H1 (cell line): ENCODE data around the gene PARM1. TPM values are rescaled to one million over a fixed set of nuclear protein-coding genes. Genes with fewer than 3 reads are reported as not detected.

Source experiments
- CTCF ChIA-PET: fragments of 300-600 bp; sonication (Branson Sonifier 250); formaldehyde crosslinking; loops from one replicate; lab custom pipeline; 2021; ENCODE audit not compliant: partially characterized antibody; lab: Charles Lee
- POLR2A ChIA-PET: fragments of 300-600 bp; sonication (Branson Sonifier 250); formaldehyde crosslinking; loops from one replicate; lab custom pipeline; 2021; ENCODE audit warnings: inconsistent platforms; ENCODE audit not compliant: partially characterized antibody; lab: Charles Lee
- DNase-seq, 2 experiments: peaks; one replicate each; pipeline versions ENCODE4 v3.0.0 to v3.0.0-alpha.2; 2010 to 2022; ENCODE audit warnings: low spot score in 2 of 2, low read depth in 1 of 2, mixed read lengths in 1 of 2
- FAIRE-seq: peaks from 2 replicates; lab custom pipeline; 2011; peaks lifted over from hg19 to GRCh38; lab: Jason Lieb, UNC
- H2AFZ ChIP-seq: 2 replicates; pipeline ENCODE4 v1.8.1; 2012; ENCODE audit warnings: low read length, inconsistent platforms
- H2AK5ac ChIP-seq: 2 replicates; pipeline ENCODE4 v1.6.1; 2013; ENCODE audit warnings: low read depth, low read length
- H2BK120ac ChIP-seq: replicated peaks from 2 replicates; pipeline ENCODE3; 2013; ENCODE audit warnings: low read depth, low read length, inconsistent platforms
- H2BK12ac ChIP-seq: 2 replicates; pipeline ENCODE4 v1.6.1; 2013; ENCODE audit warnings: low read depth, low read length
- H2BK15ac ChIP-seq: 2 replicates; pipeline ENCODE4 v1.6.1; 2013; ENCODE audit warnings: low read length
- H2BK20ac ChIP-seq: 2 replicates; pipeline ENCODE4 v1.6.1; 2013; ENCODE audit warnings: low read length
- H2BK5ac ChIP-seq: 2 replicates; pipeline ENCODE4 v1.6.1; 2013; ENCODE audit warnings: low read depth, low read length
- H3K14ac ChIP-seq: 2 replicates; pipeline ENCODE4 v1.6.1; 2013; ENCODE audit warnings: inconsistent platforms; ENCODE audit not compliant: insufficient read length
- H3K18ac ChIP-seq: 2 replicates; pipeline ENCODE4 v1.6.1; 2013; ENCODE audit warnings: low read length; ENCODE audit errors: extremely low read depth
- H3K23ac ChIP-seq: 2 replicates; pipeline ENCODE4 v1.6.1; 2013; ENCODE audit warnings: inconsistent platforms; ENCODE audit not compliant: insufficient read length
- H3K23me2 ChIP-seq: 2 replicates; pipeline ENCODE4 v1.6.1; 2013; ENCODE audit warnings: low read depth, low read length
- H3K27ac ChIP-seq: 2 replicates; pipeline ENCODE4 v1.6.1; 2011; ENCODE audit warnings: low read depth, low read length, inconsistent platforms
- H3K27me3 ChIP-seq, 4 experiments: replicated peaks in 1 of 4; 1 replicate in 1 of 4; 2 replicates in 3 of 4; pipeline versions ENCODE4 v1.6.1 to v1.8.1; 2011 to 2013; ENCODE audit warnings: low read length in 3 of 4, mild to moderate bottlenecking in 3 of 4, inconsistent platforms in 2 of 4, mixed read lengths in 2 of 4, moderate library complexity in 1 of 4; ENCODE audit not compliant: control insufficient read depth in 3 of 4, insufficient read depth in 3 of 4; ENCODE audit errors: extremely low read depth in 1 of 4
- H3K36me3 ChIP-seq, 4 experiments: 2 replicates each; pipeline versions ENCODE4 v1.6.1 to v1.8.1; 2011 to 2013; ENCODE audit warnings: mild to moderate bottlenecking in 4 of 4, low read length in 3 of 4, moderate library complexity in 2 of 4, control low read depth in 1 of 4, inconsistent platforms in 1 of 4; ENCODE audit not compliant: insufficient read depth in 4 of 4, control insufficient read depth in 2 of 4
- H3K4ac ChIP-seq: replicated peaks from 2 replicates; pipeline ENCODE3; 2013; ENCODE audit warnings: low read length, low read depth, mixed read lengths, inconsistent platforms; ENCODE audit not compliant: insufficient read length
- H3K4me1 ChIP-seq, 4 experiments: replicated peaks in 1 of 4; 1 replicate in 1 of 4; 2 replicates in 3 of 4; pipeline versions ENCODE4 v1.6.1 to v1.8.1; 2011 to 2013; ENCODE audit warnings: low read length in 3 of 4, inconsistent platforms in 2 of 4, mixed read lengths in 1 of 4; ENCODE audit not compliant: insufficient read depth in 4 of 4, control insufficient read depth in 3 of 4
- H3K4me2 ChIP-seq, 2 experiments: 2 replicates each; pipeline versions ENCODE4 v1.6.1 to v1.8.1; 2011 to 2013; ENCODE audit warnings: low read depth in 2 of 2, low read length in 2 of 2, control low read depth in 1 of 2, inconsistent platforms in 1 of 2, mild to moderate bottlenecking in 1 of 2; ENCODE audit not compliant: insufficient read depth in 1 of 2
- H3K4me3 ChIP-seq, 4 experiments: fragments of 200-600, 300-600 bp in 1 of 4; sonication (generic), shearing (Covaris generic), sonication (Bioruptor Twin) in 1 of 4; 2 replicates each; pipeline versions ENCODE4 v1.5.1 to v1.8.1; 2011 to 2016; ENCODE audit warnings: low read length in 4 of 4, low read depth in 3 of 4, control low read depth in 2 of 4, inconsistent platforms in 2 of 4, mild to moderate bottlenecking in 2 of 4, mixed read lengths in 1 of 4, moderate library complexity in 1 of 4; ENCODE audit not compliant: insufficient read depth in 2 of 4; ENCODE audit errors: extremely low read depth in 1 of 4
- H3K56ac ChIP-seq: replicated peaks from 2 replicates; pipeline ENCODE3; 2013; ENCODE audit warnings: low read depth, mild to moderate bottlenecking, mixed read lengths, low read length, inconsistent platforms; ENCODE audit not compliant: insufficient read length
- H3K79me1 ChIP-seq: 2 replicates; pipeline ENCODE4 v1.6.1; 2013; ENCODE audit warnings: low read depth, low read length, control low read depth
- H3K79me2 ChIP-seq, 2 experiments: 2 replicates each; pipeline versions ENCODE4 v1.6.1 to v1.8.1; 2012 to 2013; ENCODE audit warnings: low read length in 2 of 2, mild to moderate bottlenecking in 2 of 2, inconsistent platforms in 1 of 2; ENCODE audit not compliant: insufficient read depth in 2 of 2, control insufficient read depth in 1 of 2
- H3K9ac ChIP-seq, 4 experiments: replicated peaks in 1 of 4; 1 replicate in 1 of 4; 2 replicates in 3 of 4; pipeline versions ENCODE4 v1.6.1 to v1.8.1; 2011 to 2013; ENCODE audit warnings: low read depth in 3 of 4, low read length in 3 of 4, control low read depth in 2 of 4, mild to moderate bottlenecking in 2 of 4, moderate library complexity in 2 of 4, inconsistent platforms in 1 of 4; ENCODE audit errors: extremely low read depth in 1 of 4
- H3K9me3 ChIP-seq, 2 experiments: 2 replicates each; pipeline versions ENCODE4 v1.6.1 to v1.8.1; 2012 to 2013; ENCODE audit warnings: mild to moderate bottlenecking in 2 of 2, moderate library complexity in 2 of 2, control low read depth in 1 of 2, inconsistent platforms in 1 of 2, low read depth in 1 of 2, low read length in 1 of 2, mixed read lengths in 1 of 2; ENCODE audit not compliant: insufficient read depth in 2 of 2
- H4K20me1 ChIP-seq, 2 experiments: replicated peaks in 1 of 2; 2 replicates each; pipeline versions ENCODE3 to v1.8.1; 2011 to 2013; ENCODE audit warnings: inconsistent platforms in 2 of 2, low read length in 2 of 2, mild to moderate bottlenecking in 1 of 2; ENCODE audit not compliant: insufficient read depth in 2 of 2, control insufficient read depth in 1 of 2
- H4K5ac ChIP-seq: 2 replicates; pipeline ENCODE4 v1.6.1; 2013; ENCODE audit warnings: low read length, low read depth, mixed read lengths, inconsistent platforms; ENCODE audit not compliant: insufficient read length
- H4K8ac ChIP-seq: 2 replicates; pipeline ENCODE4 v1.8.0; 2013; ENCODE audit warnings: mild to moderate bottlenecking, moderate library complexity, low read length, inconsistent platforms; ENCODE audit not compliant: insufficient read depth; ENCODE audit errors: extremely low read depth
- H4K91ac ChIP-seq: replicated peaks from 2 replicates; pipeline ENCODE3; 2013; ENCODE audit warnings: low read length, mixed read lengths, inconsistent platforms; ENCODE audit not compliant: insufficient read length
- BRCA1 ChIP-seq: IDR thresholded peaks from 2 replicates; pipeline ENCODE4 v1.6.1; 2012; ENCODE audit warnings: low read depth, low read length, improper control_type of control experiment
- CBX5 ChIP-seq: fragments of 300-800, 300-1000 bp; sonication (generic); IDR thresholded peaks from 2 replicates; pipeline ENCODE4 v1.7.1; 2016; ENCODE audit warnings: antibody characterized with exemption, low read length, low read depth
- CTCF ChIP-seq, 3 experiments: IDR thresholded peaks; 1 replicate in 2 of 3; 2 replicates in 1 of 3; pipeline versions ENCODE4 v1.5.1 to v1.6.1; 2011; ENCODE audit warnings: low read length in 3 of 3, mild to moderate bottlenecking in 3 of 3, inconsistent platforms in 2 of 3, low read depth in 1 of 3, moderate library complexity in 1 of 3; ENCODE audit not compliant: insufficient read depth in 1 of 3; ENCODE audit errors: control extremely low read depth in 1 of 3
- GTF2F1 ChIP-seq: IDR thresholded peaks from 2 replicates; pipeline ENCODE4 v1.6.1; 2012; ENCODE audit warnings: low read depth, low read length, improper control_type of control experiment, borderline replicate concordance
- JUND ChIP-seq: IDR thresholded peaks from 2 replicates; pipeline ENCODE4 v1.6.1; 2011; ENCODE audit warnings: mild to moderate bottlenecking, improper control_type of control experiment, low read length
- KDM4A ChIP-seq: IDR thresholded peaks from one replicate; pipeline ENCODE4 v1.7.1; 2012; ENCODE audit warnings: low read depth, mild to moderate bottlenecking, moderate library complexity, low read length, inconsistent platforms; ENCODE audit not compliant: severe bottlenecking
- NRF1 ChIP-seq: IDR thresholded peaks from 2 replicates; pipeline ENCODE4 v1.6.1; 2011; ENCODE audit warnings: mild to moderate bottlenecking, low read depth, low read length, improper control_type of control experiment
- POLR2A ChIP-seq, 2 experiments: IDR thresholded peaks; 1 replicate in 1 of 2; 2 replicates in 1 of 2; pipeline ENCODE4 v1.6.1; 2011; ENCODE audit warnings: low read depth in 2 of 2, low read length in 2 of 2, mild to moderate bottlenecking in 2 of 2; ENCODE audit errors: control extremely low read depth in 1 of 2
- POU5F1 ChIP-seq: IDR thresholded peaks from 2 replicates; pipeline ENCODE4 v1.6.1; 2011; ENCODE audit warnings: low read depth, mild to moderate bottlenecking, low read length, moderate library complexity
- SIRT6 ChIP-seq: IDR thresholded peaks from one replicate; pipeline ENCODE4 v1.7.1; 2012; ENCODE audit warnings: low read length, inconsistent platforms
- SUZ12 ChIP-seq: fragments of 200-600 bp; sonication (generic); IDR thresholded peaks from 2 replicates; pipeline ENCODE4 v1.6.1; 2012; ENCODE audit warnings: mild to moderate bottlenecking, inconsistent platforms, low read length, moderate library complexity, mixed read lengths
- WGBS, 2 experiments: shearing (Covaris generic) in 1 of 2; methylation state at CpG; one replicate each; pipeline versions ENCODE4 v1.1.6 to v1.1.7; 2013 to 2015; ENCODE audit warnings: low lambda C conversion rate in 2 of 2, mixed read lengths in 2 of 2, inconsistent platforms in 1 of 2, low coverage in 1 of 2, missing lambda C conversion rate in 1 of 2; ENCODE audit not compliant: insufficient replicate concordance in 2 of 2, insufficient coverage in 1 of 2, insufficient read length in 1 of 2; ENCODE audit errors: extremely low coverage in 1 of 2, missing lambda C conversion rate in 1 of 2; 5-methylcytosine and 5-hydroxymethylcytosine counted together
- polyA plus RNA-seq, 7 experiments: library from polyadenylated mRNA; depleted of rRNA in 3 of 7; stranded (reverse) in 5 of 7; unstranded in 2 of 7; fragments of >200 nt in 5 of 7; fragments of 200-250 nt in 2 of 7; gene quantifications; 1 replicate in 5 of 7; 2 replicates in 1 of 7; 4 replicates in 1 of 7; pipeline versions ENCODE4 v1.2.1 to v1.2.3, GENCODE V29; 2011 to 2013; ENCODE audit warnings: missing spikeins in 2 of 7, mixed read lengths in 2 of 7
- total RNA-seq: library from RNA; stranded (reverse); fragmentation: NEBNext Ultra II Directional; extraction: Animal tissue kit (Norgen Biotek cat#: 25700); gene quantifications from 2 replicates; pipeline ENCODE4 v1.2.1, GENCODE V29; 2021

Gene PARM1
- total and polyA plus RNA-seq, 2 of the 8 experiments (the other 6 are each of a cell fraction or from before 2014, with no cell fraction given): 2.0 to 5.3 TPM

GRCh38 chr4:74997948-74998729, 65.2 kb downstream of the PARM1 start:
- Histone ChIP-seq H3K79me2 (no peaks in the 10 kb centered on the region), H4K91ac (no peak overlapping the region), H2AFZ (no peak overlapping the region), H3K9me3 (no peaks in the 10 kb centered on the region), H2BK120ac (no peak overlapping the region), H2AK5ac (no peak overlapping the region), H3K36me3 (no peaks in the 10 kb centered on the region), H2BK20ac (no peak overlapping the region), H4K5ac (no peak overlapping the region), H3K14ac (no peak overlapping the region), H3K56ac (no peak overlapping the region), H3K27ac (no peak overlapping the region), H2BK5ac (no peak overlapping the region), H3K4me3 (no peak overlapping the region), H3K23ac (no peak overlapping the region), H4K8ac (no peak overlapping the region), H3K18ac (no peak overlapping the region), H2BK12ac (no peak overlapping the region), H3K9ac (no peak overlapping the region), H3K4me2 (no peak overlapping the region), H2BK15ac (no peak overlapping the region), H4K20me1 (no peaks in the 10 kb centered on the region), H3K79me1 (no peaks in the 10 kb centered on the region), H3K23me2 (no peaks in the 10 kb centered on the region), H3K4me1 (no peaks in the 10 kb centered on the region), H3K27me3 (peaks cover 0 to 1% (median 0%) of the 10 kb centered on the region in 4 experiments; a peak in 1 of 7 replicates), H3K4ac (no peak overlapping the region)
- DNase-seq: no peak
- 94% methylated on average over 3 of the region's 3 CpGs; no CpG with 5 or more reads in 1 of the 2 experiments for WGBS, 2 experiments
- FAIRE-seq: no peak
- CTCF ChIA-PET: interaction anchor here (0.8 to 1.8 kb wide), 6 partner anchors 14 to 248 kb away, joined by 3 to 8 read pairs (median 4); no protein-coding TSS in a partner anchor
- POLR2A ChIA-PET: interaction anchor here (1.0 kb wide), 1 partner anchor 23 kb away, joined by 3 read pairs; no protein-coding TSS in a partner anchor
- TF ChIP-seq SIRT6 (no peak), POLR2A (IDR thresholded peaks at IDR 0.05; ENCODE audit: control extremely low read depth in 1 of 2, low read depth in 2 of 2, low read length in 2 of 2) (no peak), POU5F1 (no peak), NRF1 (no peak), JUND (no peak), SUZ12 (no peak), CBX5 (no peak), GTF2F1 (no peak), CTCF (IDR thresholded peaks at IDR 0.05; ENCODE audit: control extremely low read depth in 1 of 3, insufficient read depth in 1 of 3, low read depth in 1 of 3, low read length in 3 of 3) (no peak), BRCA1 (no peak), KDM4A (no peak)
